Panc1 (cell line): ENCODE data around the gene ALDH16A1. TPM values are rescaled to one million over a fixed set of nuclear protein-coding genes. Genes with fewer than 3 reads are reported as not detected.

Experiments used
- ATAC-seq: fragments of 200-7000 bp; cut with Tn5 transposase; 2 replicates; pipeline ENCODE4 v1.9.1; 2020; ENCODE audit warnings: mild to moderate bottlenecking, moderate library complexity
- BruUV-seq: library from RNA; stranded (reverse); fragments of 400-500 nt; replicated peaks from 2 replicates; lab custom pipeline; 2021; lab: Mats Ljungman, UMichigan
- CTCF ChIA-PET: fragments of 300-600 bp; sonication (Branson Sonifier 250); formaldehyde crosslinking; loops from one replicate; lab custom pipeline; 2022; ENCODE audit warnings: antibody characterized with exemption; lab: Charles Lee
- POLR2A ChIA-PET: fragments of 300-600 bp; sonication (Branson Sonifier 250); formaldehyde crosslinking; loops from one replicate; lab custom pipeline; 2022; ENCODE audit warnings: antibody characterized with exemption; lab: Charles Lee
- DNase-seq: peaks from one replicate; pipeline ENCODE4 v3.0.0-alpha.2; 2010; ENCODE audit warnings: low read depth, low spot score
- H3K27ac ChIP-seq: 2 replicates; pipeline ENCODE4 v1.5.1; 2011; ENCODE audit warnings: mild to moderate bottlenecking, low read length, inconsistent platforms
- H3K27me3 ChIP-seq: fragments of 200-500 bp; sonication (Bioruptor generic); 2 replicates; pipeline ENCODE4 v1.6.0; 2014; ENCODE audit warnings: low read length, inconsistent platforms; ENCODE audit not compliant: control insufficient read depth, insufficient read depth
- H3K36me3 ChIP-seq: fragments of 200-500 bp; sonication (Bioruptor generic); 2 replicates; pipeline ENCODE4 v1.5.1; 2014; ENCODE audit warnings: inconsistent platforms, mild to moderate bottlenecking, low read length, moderate library complexity; ENCODE audit not compliant: control insufficient read depth, insufficient read depth
- H3K4me1 ChIP-seq: 2 replicates; pipeline ENCODE4 v1.5.1; 2011; ENCODE audit warnings: inconsistent platforms, mild to moderate bottlenecking, low read length, moderate library complexity; ENCODE audit not compliant: control insufficient read depth, insufficient read depth
- H3K4me3 ChIP-seq, 2 experiments: 2 replicates each; pipeline ENCODE4 v1.5.1; 2011 to 2012; ENCODE audit warnings: low read depth in 2 of 2, low read length in 2 of 2, mild to moderate bottlenecking in 2 of 2, inconsistent platforms in 1 of 2, moderate library complexity in 1 of 2
- H3K9me3 ChIP-seq: fragments of 200-500 bp; sonication (Bioruptor generic); 2 replicates; pipeline ENCODE4 v1.5.1; 2014; ENCODE audit warnings: low read depth, mild to moderate bottlenecking, inconsistent platforms, low read length, moderate library complexity; ENCODE audit not compliant: control insufficient read depth, insufficient read depth
- POLR2AphosphoS5 ChIP-seq: IDR thresholded peaks from 2 replicates; pipeline ENCODE4 v1.6.1; 2012; ENCODE audit warnings: mild to moderate bottlenecking, low read depth, low read length, moderate library complexity
- SIN3A ChIP-seq: IDR thresholded peaks from 2 replicates; pipeline ENCODE4 v1.6.1; 2012; ENCODE audit warnings: low read depth, mild to moderate bottlenecking, low read length, moderate library complexity, borderline replicate concordance; ENCODE audit not compliant: insufficient read depth
- TCF7L2 ChIP-seq: IDR thresholded peaks from 2 replicates; pipeline ENCODE4 v1.6.1; 2011; ENCODE audit warnings: mild to moderate bottlenecking, low read depth, low read length, inconsistent platforms
- in situ Hi-C: cut with HindIII; loops from 2 replicates; pipeline ENCODE4 v1.10.0; 2016; ENCODE audit warnings: low sequenced_read_pairs, low pct_unique_long_range_greater_than_20kb
- intact Hi-C: fragments of 100-400 bp; cut with micrococcal nuclease; formaldehyde crosslinking; loops from one replicate; pipeline ENCODE4 v1.10.0; 2022; ENCODE audit not compliant: unreplicated experiment
- total RNA-seq: library from RNA; stranded (reverse); gene quantifications from one replicate; pipeline ENCODE4 v1.2.1, GENCODE V29; 2021; ENCODE audit not compliant: unreplicated experiment
- TF ChIP-seq, protein P1 (sequence below): fragments of 450-650 bp; IDR thresholded peaks from 2 replicates; pipeline ENCODE4 v1.5.1; 2017; ENCODE audit warnings: mild to moderate bottlenecking
- TF ChIP-seq, protein P2 (sequence below), 2 experiments: IDR thresholded peaks; 2 replicates each; pipeline ENCODE4 v1.6.1; 2011 to 2012; ENCODE audit warnings: low read depth in 2 of 2, control low read depth in 1 of 2, low read length in 1 of 2, mild to moderate bottlenecking in 1 of 2, moderate library complexity in 1 of 2; ENCODE audit not compliant: insufficient read depth in 1 of 2

Gene ALDH16A1
- total RNA-seq, 1 experiment from 2014 or later = 19.6 TPM

DNA sequence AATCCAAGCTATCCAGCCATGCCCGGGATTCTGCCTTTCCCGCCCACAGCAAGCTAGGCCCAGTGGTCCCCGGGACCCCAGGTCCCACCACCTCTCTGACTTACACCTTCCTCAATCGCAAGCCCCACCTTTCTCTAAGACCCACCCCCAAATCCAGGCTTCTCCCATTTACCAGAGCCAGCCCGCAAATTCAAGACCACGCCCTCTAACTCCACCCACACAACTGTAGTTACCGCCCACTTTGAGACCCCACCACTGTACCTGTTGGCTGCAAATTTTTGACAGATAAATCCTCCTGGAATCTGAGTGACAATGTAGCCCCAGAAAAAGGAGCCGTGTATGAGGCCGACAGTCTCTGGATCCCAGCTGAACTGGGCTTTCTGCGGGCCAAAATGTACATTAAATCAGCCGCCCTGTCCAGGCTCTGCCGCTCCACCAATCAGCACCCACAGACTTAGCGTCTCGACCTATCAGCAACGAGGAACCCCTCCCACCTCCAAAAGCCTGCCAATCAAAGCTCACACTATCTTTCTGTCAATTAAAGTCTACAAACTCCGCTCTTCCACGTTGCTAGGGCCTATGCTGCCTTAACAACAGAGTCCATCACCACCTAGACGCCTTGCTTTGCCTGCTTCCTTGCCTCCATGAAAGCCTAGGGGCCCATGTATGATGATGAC, 18.0 kb upstream of the ALDH16A1 start:
- DNase-seq = no peak
- ATAC-seq = peak; percentile 22; the same call in 1 of the 2 replicates
- intact Hi-C loops = no loop called here
- H3K9me3 ChIP-seq = no peaks in the 10 kb centered on the region
- H3K4me1 ChIP-seq = no peaks in the 10 kb centered on the region
- ChIA-PET CTCF (no interaction called here), POLR2A (no interaction called here)
- H3K4me3 ChIP-seq = no peak overlapping the region
- no TSS peak for BruUV-seq
- no peak for TF ChIP-seq POLR2AphosphoS5
- TF ChIP-seq, protein P1, sequence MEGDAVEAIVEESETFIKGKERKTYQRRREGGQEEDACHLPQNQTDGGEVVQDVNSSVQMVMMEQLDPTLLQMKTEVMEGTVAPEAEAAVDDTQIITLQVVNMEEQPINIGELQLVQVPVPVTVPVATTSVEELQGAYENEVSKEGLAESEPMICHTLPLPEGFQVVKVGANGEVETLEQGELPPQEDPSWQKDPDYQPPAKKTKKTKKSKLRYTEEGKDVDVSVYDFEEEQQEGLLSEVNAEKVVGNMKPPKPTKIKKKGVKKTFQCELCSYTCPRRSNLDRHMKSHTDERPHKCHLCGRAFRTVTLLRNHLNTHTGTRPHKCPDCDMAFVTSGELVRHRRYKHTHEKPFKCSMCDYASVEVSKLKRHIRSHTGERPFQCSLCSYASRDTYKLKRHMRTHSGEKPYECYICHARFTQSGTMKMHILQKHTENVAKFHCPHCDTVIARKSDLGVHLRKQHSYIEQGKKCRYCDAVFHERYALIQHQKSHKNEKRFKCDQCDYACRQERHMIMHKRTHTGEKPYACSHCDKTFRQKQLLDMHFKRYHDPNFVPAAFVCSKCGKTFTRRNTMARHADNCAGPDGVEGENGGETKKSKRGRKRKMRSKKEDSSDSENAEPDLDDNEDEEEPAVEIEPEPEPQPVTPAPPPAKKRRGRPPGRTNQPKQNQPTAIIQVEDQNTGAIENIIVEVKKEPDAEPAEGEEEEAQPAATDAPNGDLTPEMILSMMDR = no peak
- no peak for TF ChIP-seq SIN3A
- TF ChIP-seq, protein P2, sequence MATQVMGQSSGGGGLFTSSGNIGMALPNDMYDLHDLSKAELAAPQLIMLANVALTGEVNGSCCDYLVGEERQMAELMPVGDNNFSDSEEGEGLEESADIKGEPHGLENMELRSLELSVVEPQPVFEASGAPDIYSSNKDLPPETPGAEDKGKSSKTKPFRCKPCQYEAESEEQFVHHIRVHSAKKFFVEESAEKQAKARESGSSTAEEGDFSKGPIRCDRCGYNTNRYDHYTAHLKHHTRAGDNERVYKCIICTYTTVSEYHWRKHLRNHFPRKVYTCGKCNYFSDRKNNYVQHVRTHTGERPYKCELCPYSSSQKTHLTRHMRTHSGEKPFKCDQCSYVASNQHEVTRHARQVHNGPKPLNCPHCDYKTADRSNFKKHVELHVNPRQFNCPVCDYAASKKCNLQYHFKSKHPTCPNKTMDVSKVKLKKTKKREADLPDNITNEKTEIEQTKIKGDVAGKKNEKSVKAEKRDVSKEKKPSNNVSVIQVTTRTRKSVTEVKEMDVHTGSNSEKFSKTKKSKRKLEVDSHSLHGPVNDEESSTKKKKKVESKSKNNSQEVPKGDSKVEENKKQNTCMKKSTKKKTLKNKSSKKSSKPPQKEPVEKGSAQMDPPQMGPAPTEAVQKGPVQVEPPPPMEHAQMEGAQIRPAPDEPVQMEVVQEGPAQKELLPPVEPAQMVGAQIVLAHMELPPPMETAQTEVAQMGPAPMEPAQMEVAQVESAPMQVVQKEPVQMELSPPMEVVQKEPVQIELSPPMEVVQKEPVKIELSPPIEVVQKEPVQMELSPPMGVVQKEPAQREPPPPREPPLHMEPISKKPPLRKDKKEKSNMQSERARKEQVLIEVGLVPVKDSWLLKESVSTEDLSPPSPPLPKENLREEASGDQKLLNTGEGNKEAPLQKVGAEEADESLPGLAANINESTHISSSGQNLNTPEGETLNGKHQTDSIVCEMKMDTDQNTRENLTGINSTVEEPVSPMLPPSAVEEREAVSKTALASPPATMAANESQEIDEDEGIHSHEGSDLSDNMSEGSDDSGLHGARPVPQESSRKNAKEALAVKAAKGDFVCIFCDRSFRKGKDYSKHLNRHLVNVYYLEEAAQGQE (IDR thresholded peaks at IDR 0.05; ENCODE audit: insufficient read depth in 1 of 2, low read depth in 2 of 2, low read length in 1 of 2) = no peak
- TF ChIP-seq TCF7L2 = no peak
- in situ Hi-C loops = no loop called here
- no peak overlapping the region for H3K27ac ChIP-seq
- H3K27me3 ChIP-seq = peaks cover 5% of the 10 kb centered on the region; the same call in 1 of the 2 replicates
- no peaks in the 10 kb centered on the region for H3K36me3 ChIP-seq

DNA sequence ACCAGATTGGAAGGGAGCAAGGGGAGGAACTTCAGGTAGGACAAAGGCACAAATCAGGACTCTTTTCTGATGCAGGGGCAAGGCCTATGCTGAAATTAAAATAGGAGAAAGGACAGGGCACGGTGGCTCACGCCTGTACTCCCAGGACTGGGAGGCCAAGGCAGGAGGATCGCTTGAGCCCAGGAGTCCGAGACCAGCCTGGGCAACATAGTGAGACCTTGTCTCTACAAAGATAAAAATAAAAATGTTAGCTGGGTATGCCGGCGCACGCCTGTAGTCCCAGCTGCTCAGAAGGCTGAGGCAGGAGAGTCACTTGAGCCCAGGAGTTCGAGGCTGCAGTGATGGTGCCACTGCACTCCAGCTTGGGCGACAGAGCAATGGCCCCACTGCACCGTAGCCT, 17.4 kb upstream of the ALDH16A1 start:
- DNase-seq (no peak), ATAC-seq (no peak)
- Histone ChIP-seq H3K4me3 (no peak overlapping the region), H3K36me3 (no peaks in the 10 kb centered on the region), H3K4me1 (no peaks in the 10 kb centered on the region; the same call in 1 of the 2 replicates), H3K27me3 (peaks cover 6% of the 10 kb centered on the region; the same call in 1 of the 2 replicates), H3K9me3 (no peaks in the 10 kb centered on the region), H3K27ac (no peak overlapping the region)
- TF ChIP-seq POLR2AphosphoS5 (no peak), SIN3A (no peak), TCF7L2 (no peak)
- TF ChIP-seq, protein P1 = no peak
- TF ChIP-seq, protein P2 (IDR thresholded peaks at IDR 0.05; ENCODE audit: insufficient read depth in 1 of 2, low read depth in 2 of 2, low read length in 1 of 2) = no peak
- POLR2A ChIA-PET = no interaction called here
- BruUV-seq = no TSS peak
- CTCF ChIA-PET = no interaction called here
- in situ Hi-C loops = no loop called here
- intact Hi-C loops = no loop called here
